HG03039 (cell line): ENCODE measurements around the gene GPRIN1.
A peak's percentile ranks its signal among the peaks of the same experiment; 100 is the strongest.
"Not testable (repeated sequence)": the region's sequence is repeated elsewhere in the genome, so short reads cannot be mapped to it uniquely, and the experiment has no call there.

Experiments used
- ATAC-seq: cut with Tn5 transposase; IDR thresholded peaks from one replicate; pipeline ENCODE4 v1.9.1; 2021; ENCODE audit warnings: mild to moderate bottlenecking, moderate library complexity; ENCODE audit not compliant: unreplicated experiment

Gene GPRIN1

GRCh38 chr5:176575488-176576422 lies 34.2 kb downstream of the GPRIN1 start:
- ATAC-seq: no peak

- no peak for ATAC-seq
Observed at GRCh38 chr5:176575066-176575465, 34.9 kb downstream of the GPRIN1 start.

GRCh38 chr5:176574297-176574591 lies 35.7 kb downstream of the GPRIN1 start:
- no peak for ATAC-seq

GRCh38 chr5:176573564-176574296 lies 36.2 kb downstream of the GPRIN1 start:
- peak; percentile 64 for ATAC-seq

DNA sequence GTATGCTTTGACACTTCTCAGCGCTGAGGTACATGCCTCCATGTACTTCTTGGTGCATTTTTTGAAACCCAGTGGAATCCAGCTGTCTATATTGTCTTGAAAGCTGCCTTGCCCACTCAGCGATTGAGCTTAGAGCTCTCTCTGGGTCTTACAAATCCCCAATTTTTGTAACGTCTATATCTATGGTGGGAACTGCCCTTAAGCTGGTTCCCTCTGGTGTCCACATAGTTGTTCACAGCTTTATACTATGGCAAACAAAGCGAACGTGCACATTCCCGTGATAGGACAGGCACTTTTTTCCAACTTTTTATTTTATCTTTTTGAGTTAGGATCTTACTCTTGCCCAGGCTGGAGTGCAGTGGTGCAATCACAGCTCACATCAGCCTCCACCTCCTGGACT lies 39.9 kb downstream of the GPRIN1 start:
- ATAC-seq: no peak

DNA sequence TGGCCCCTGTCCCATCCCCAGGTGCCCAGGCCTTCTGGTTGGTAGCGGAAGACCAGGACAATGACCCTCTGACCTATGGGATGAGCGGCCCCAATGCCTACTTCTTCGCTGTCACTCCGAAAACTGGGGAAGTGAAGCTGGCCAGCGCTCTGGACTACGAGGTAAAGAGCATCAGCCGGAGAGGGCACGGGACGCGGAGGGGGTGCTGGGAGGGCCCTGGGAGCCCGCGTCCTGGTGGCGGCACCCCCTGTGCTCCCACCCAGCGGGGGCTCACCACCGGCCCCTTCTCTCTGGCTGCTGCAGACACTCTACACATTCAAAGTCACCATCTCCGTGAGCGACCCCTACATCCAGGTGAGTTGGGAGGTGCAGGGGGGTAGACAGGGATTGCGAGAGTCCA lies 41.3 kb downstream of the GPRIN1 start:
- no peak for ATAC-seq

DNA sequence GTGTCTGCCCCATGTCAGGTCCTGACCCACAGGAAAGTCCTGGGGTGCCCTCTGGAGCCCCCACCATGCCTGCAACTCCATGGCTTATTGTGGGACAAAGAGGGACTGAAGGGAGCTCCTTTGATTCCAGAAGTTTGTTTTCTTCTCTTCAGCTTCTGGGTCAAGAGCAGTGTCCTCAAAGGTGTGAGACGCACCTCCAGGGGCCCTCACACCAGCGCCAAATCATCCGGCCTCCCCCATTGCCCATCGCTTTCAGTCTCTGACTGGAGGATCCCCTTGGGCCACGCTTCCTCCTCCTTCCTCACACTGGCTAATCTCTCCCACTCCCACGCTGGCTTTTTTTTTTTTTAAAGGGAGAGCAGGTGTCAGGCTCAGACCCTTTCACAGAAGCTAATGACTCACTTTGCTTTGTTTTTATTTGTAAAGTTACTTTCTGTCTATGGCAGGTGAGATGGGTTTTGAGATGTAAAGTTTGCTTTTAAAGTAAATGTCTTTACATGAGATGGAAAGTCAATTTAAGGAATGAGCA lies 44.1 kb downstream of the GPRIN1 start:
- no peak for ATAC-seq

DNA sequence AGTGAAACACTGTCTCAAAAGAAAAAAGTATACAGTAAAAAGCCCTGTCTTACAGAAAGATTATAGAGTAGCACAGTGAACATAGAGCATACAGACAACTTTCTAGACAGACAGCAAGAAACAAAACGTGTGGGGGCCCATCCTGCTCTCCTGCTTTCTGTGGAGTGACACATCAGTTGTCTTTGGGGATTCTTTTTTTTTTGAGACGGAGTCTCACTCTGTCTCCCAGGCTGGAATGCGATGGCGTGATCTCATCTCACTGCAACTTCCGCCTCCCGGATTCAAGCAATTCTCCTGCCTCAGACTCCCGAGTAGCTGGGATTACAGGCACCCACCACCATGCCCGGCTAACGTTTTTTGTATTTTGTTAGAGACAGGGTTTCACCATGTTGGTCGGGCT lies 46.0 kb downstream of the GPRIN1 start:
- ATAC-seq: no peak

- no peak for ATAC-seq
Observed at GRCh38 chr5:176562189-176562588, 47.8 kb downstream of the GPRIN1 start.

- ATAC-seq: no peak
Observed at GRCh38 chr5:176561259-176561658, 48.7 kb downstream of the GPRIN1 start.

- no peak for ATAC-seq
Observed at GRCh38 chr5:176560364-176560763, 49.6 kb downstream of the GPRIN1 start.

GRCh38 chr5:176559683-176560082 lies 50.3 kb downstream of the GPRIN1 start:
- no peak for ATAC-seq

GRCh38 chr5:176557846-176558245 lies 52.1 kb downstream of the GPRIN1 start:
- no peak for ATAC-seq

- ATAC-seq: no peak
Observed at GRCh38 chr5:176553260-176554085, 56.5 kb downstream of the GPRIN1 start.

GRCh38 chr5:176552332-176552869 lies 57.6 kb downstream of the GPRIN1 start:
- no peak for ATAC-seq

DNA sequence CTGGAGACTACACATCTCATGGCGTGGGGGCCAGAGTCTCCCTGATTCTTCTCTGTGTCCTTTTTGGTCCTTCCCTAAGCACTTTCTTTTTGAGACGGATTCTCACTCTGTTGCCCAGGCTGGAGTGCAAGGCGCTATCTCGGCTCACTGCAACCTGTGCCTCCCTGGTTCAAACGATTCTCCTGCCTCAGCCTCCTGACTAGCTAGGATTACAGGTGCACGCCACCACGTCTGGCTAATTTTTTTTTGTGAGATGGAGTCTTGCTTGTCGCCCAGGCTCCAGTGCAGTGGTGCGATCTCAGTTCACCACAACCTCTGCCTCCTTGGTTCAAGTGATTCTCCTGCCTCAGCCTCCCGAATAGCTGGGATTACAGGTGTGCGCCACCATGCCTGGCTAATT lies 59.0 kb downstream of the GPRIN1 start:
- not testable (repeated sequence) for ATAC-seq

DNA sequence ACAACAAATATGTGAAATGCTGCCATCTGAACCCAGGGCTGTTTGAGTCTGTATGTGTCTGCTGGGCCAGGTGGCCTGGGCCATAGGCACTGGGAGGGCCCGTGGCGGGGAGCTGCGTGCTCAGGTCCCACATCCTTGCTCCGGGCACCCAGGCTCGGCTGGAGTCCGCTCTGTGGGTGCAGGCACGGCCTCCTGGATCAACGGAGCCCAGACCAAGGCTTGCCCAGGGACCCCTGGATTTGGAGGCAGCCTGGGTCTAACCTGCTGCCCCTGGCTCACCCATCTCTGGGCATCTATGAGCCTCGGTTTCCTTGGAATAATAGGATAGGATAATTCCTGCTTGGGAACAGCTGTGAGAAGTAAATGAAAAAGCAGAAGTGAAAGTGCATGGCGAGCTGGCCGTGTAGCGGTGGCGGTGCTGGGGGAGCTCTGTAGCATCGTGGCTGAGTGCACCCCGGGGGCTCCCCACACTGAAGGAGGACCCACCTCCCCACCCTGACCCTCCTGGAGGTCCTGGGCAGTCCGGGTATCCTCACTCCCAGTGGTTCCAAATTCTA lies 59.6 kb downstream of the GPRIN1 start:
- ATAC-seq: no peak

DNA sequence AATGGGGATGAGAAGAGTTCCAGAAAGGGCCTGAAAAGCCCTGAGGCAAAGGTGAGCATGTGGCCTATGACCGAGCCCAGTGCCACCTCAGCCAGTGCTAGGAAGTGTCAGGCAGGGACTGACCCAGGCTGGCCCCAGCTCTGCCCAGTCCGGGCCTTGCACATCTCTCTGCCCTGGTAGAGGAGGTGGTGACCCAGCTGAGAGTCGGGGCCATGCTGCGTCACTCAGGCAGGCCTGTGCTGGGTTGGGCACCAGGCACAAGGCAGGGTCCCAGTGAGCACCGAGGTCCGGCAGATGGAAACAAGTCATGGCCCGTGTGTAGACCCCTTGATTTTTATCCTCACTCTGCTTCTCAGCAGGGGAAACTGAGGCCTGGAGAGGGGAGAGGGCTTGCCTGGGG lies 60.1 kb downstream of the GPRIN1 start:
- no peak for ATAC-seq

GRCh38 chr5:176548967-176549444 lies 61.0 kb downstream of the GPRIN1 start, which contains the start of gene CDHR2:
Gene CDHR2, plus strand, starts transcription at chr5:176549342. Its CDS starts 16,011 bp downstream, at chr5:176565353.
- ATAC-seq: no peak

GRCh38 chr5:176547802-176548201 lies 62.2 kb downstream of the GPRIN1 start:
- no peak for ATAC-seq
